Caco-2 (cell line): Measurements from ENCODE around the gene OOSP1. TPM values are rescaled to one million over a fixed set of nuclear protein-coding genes. Genes with fewer than 3 reads are reported as not detected.

Experiments used
- Bru-seq: library from RNA; stranded (reverse); fragments of 400-500 nt; gene quantifications from one replicate; lab custom pipeline; 2021; lab: Mats Ljungman, UMichigan
- BruChase-seq, 2 experiments: library from RNA; stranded (reverse); fragments of 400-500 nt; gene quantifications; one replicate each; lab custom pipeline; 2021; lab: Mats Ljungman, UMichigan
- BruUV-seq: library from RNA; stranded (reverse); fragments of 400-500 nt; replicated peaks from 2 replicates; lab custom pipeline; 2021; lab: Mats Ljungman, UMichigan
- CTCF ChIA-PET: fragments of 300-600 bp; sonication (Branson Sonifier 250); formaldehyde crosslinking; loops from one replicate; lab custom pipeline; 2022; ENCODE audit warnings: antibody characterized with exemption; lab: Charles Lee
- POLR2A ChIA-PET: fragments of 300-600 bp; sonication (Branson Sonifier 250); formaldehyde crosslinking; loops from one replicate; lab custom pipeline; 2022; ENCODE audit warnings: antibody characterized with exemption; lab: Charles Lee
- DNase-seq, 2 experiments: peaks; one replicate each; pipeline versions ENCODE4 v3.0.0 to v3.0.0-alpha.2; 2020 to 2022
- H3K27me3 ChIP-seq: replicated peaks from 2 replicates; pipeline ENCODE4 v1.6.0; 2011; ENCODE audit warnings: low read length; ENCODE audit not compliant: control insufficient read depth, insufficient read depth
- H3K36me3 ChIP-seq: 2 replicates; pipeline ENCODE4 v1.5.1; 2011; ENCODE audit warnings: low read length; ENCODE audit not compliant: control insufficient read depth, insufficient read depth
- H3K4me1 ChIP-seq: fragments of 250-450 bp; sonication (Bioruptor Pico); 2 replicates; pipeline ENCODE4 v1.5.1; 2020; ENCODE audit warnings: mild to moderate bottlenecking
- H3K4me3 ChIP-seq: 2 replicates; pipeline ENCODE4 v1.5.1; 2011; ENCODE audit warnings: low read depth, mild to moderate bottlenecking, control low read depth, low read length
- H3K9me3 ChIP-seq: fragments of 250-450 bp; sonication (Bioruptor Pico); 2 replicates; pipeline ENCODE4 v1.5.1; 2020; ENCODE audit warnings: mild to moderate bottlenecking, moderate library complexity
- H3K27ac Mint-ChIP-seq: one replicate; pipeline ENCODE4 v1.8.0; 2022; ENCODE audit warnings: mixed read lengths; ENCODE audit not compliant: unreplicated experiment
- H3K27me3 Mint-ChIP-seq: one replicate; pipeline ENCODE4 v1.8.0; 2022; ENCODE audit warnings: mixed read lengths; ENCODE audit not compliant: insufficient read depth, unreplicated experiment
- H3K36me3 Mint-ChIP-seq: one replicate; pipeline ENCODE4 v1.8.0; 2022; ENCODE audit warnings: mild to moderate bottlenecking, mixed read lengths; ENCODE audit not compliant: insufficient read depth, unreplicated experiment
- H3K4me1 Mint-ChIP-seq: one replicate; pipeline ENCODE4 v1.8.0; 2022; ENCODE audit warnings: low read depth, mixed read lengths; ENCODE audit not compliant: unreplicated experiment
- H3K4me3 Mint-ChIP-seq: one replicate; pipeline ENCODE4 v1.8.0; 2022; ENCODE audit warnings: mild to moderate bottlenecking, moderate library complexity, mixed read lengths; ENCODE audit not compliant: unreplicated experiment
- H3K9me3 Mint-ChIP-seq: one replicate; pipeline ENCODE4 v1.8.0; 2022; ENCODE audit warnings: mixed read lengths; ENCODE audit not compliant: unreplicated experiment
- CTCF ChIP-seq, 2 experiments: fragments of 200-600 bp in 1 of 2; IDR thresholded peaks; 1 replicate in 1 of 2; 2 replicates in 1 of 2; pipeline versions ENCODE4 v1.5.1 to v1.8.0; 2011 to 2022; ENCODE audit warnings: antibody characterized with exemption in 1 of 2, control low read depth in 1 of 2, inconsistent platforms in 1 of 2, low read depth in 1 of 2, low read length in 1 of 2, mild to moderate bottlenecking in 1 of 2, moderate library complexity in 1 of 2; ENCODE audit not compliant: insufficient read depth in 1 of 2, severe bottlenecking in 1 of 2, unreplicated experiment in 1 of 2
- intact Hi-C: fragments of 100-400 bp; cut with micrococcal nuclease; formaldehyde crosslinking; loops from one replicate; pipeline ENCODE4 v1.10.0; 2022; ENCODE audit not compliant: unreplicated experiment
- long read RNA-seq: library from polyadenylated mRNA; stranded (forward); transcript quantifications from one replicate; pipeline ENCODE4 v2.0.0, GENCODE V29; 2022
- total RNA-seq: library from RNA; stranded (reverse); gene quantifications from 2 replicates; pipeline ENCODE4 v1.2.3, GENCODE V29; 2022

OOSP1 gene
- total RNA-seq (not detected in 2 replicates), Bru-seq, nascent RNA (percentile 16 among the genes with signal in this experiment), BruChase-seq, experiment 1, labeled RNA remaining after a 2-hour chase (percentile 41 among the genes with signal in this experiment), BruChase-seq, experiment 2, labeled RNA remaining after a 6-hour chase (percentile 26 among the genes with signal in this experiment)
- long read RNA-seq = 0 reads

- BruUV-seq = no TSS peak
- Mint-ChIP-seq H3K4me3 (no peak within 1 kb of the TSS), H3K36me3 (no peaks in the 10 kb centered on the region), H3K4me1 (no peaks in the 10 kb centered on the region), H3K27me3 (peaks cover 12% of the 10 kb centered on the region), H3K9me3 (peaks cover 11% of the 10 kb centered on the region), H3K27ac (no peak within 1 kb of the TSS)
- Histone ChIP-seq H3K27me3 (no peaks in the 10 kb centered on the region), H3K4me1 (no peaks in the 10 kb centered on the region), H3K36me3 (no peaks in the 10 kb centered on the region), H3K9me3 (no peaks in the 10 kb centered on the region), H3K4me3 (no peak within 1 kb of the TSS)
- intact Hi-C loops = no loop called here
- no peak for TF ChIP-seq CTCF (IDR thresholded peaks at IDR 0.05; ENCODE audit: insufficient read depth in 1 of 2, low read depth in 1 of 2, low read length in 1 of 2, severe bottlenecking in 1 of 2, unreplicated experiment in 1 of 2)
- CTCF ChIA-PET = no interaction called here
- no peak for DNase-seq
- POLR2A ChIA-PET = no interaction called here
Measured at GRCh38 chr11:59938132-59938531, at the start of gene OOSP1. Gene OOSP1, plus strand, starts transcription at chr11:59938432. Its CDS starts 23 bp downstream, at chr11:59938455.

- no peaks in the 10 kb centered on the region for H3K4me1 Mint-ChIP-seq
- Histone ChIP-seq H3K4me1 (no peaks in the 10 kb centered on the region), H3K9me3 (peaks cover 9% of the 10 kb centered on the region; the same call in 1 of the 2 replicates), H3K36me3 (no peaks in the 10 kb centered on the region), H3K27me3 (no peaks in the 10 kb centered on the region), H3K4me3 (no peak overlapping the region)
- peak in 1 of 2 experiments; percentile 3 for DNase-seq
- BruUV-seq = no TSS peak
- no peaks in the 10 kb centered on the region for H3K36me3 Mint-ChIP-seq
- H3K4me3 Mint-ChIP-seq = no peak overlapping the region
- H3K27ac Mint-ChIP-seq = no peak overlapping the region
- TF ChIP-seq CTCF (IDR thresholded peaks at IDR 0.05; ENCODE audit: insufficient read depth in 1 of 2, low read depth in 1 of 2, low read length in 1 of 2, severe bottlenecking in 1 of 2, unreplicated experiment in 1 of 2) = no peak
- H3K9me3 Mint-ChIP-seq = peaks cover 43% of the 10 kb centered on the region
- intact Hi-C loops = no loop called here
- no peaks in the 10 kb centered on the region for H3K27me3 Mint-ChIP-seq
- ChIA-PET POLR2A (no interaction called here), CTCF (no interaction called here)
Measured at GRCh38 chr11:59891781-59892181, 46.5 kb upstream of the OOSP1 start.

- no peak overlapping the region for H3K4me3 Mint-ChIP-seq
- H3K27me3 Mint-ChIP-seq = no peaks in the 10 kb centered on the region
- no peaks in the 10 kb centered on the region for H3K36me3 ChIP-seq
- CTCF ChIA-PET = no interaction called here
- no peak overlapping the region for H3K27ac Mint-ChIP-seq
- H3K27me3 ChIP-seq = no peaks in the 10 kb centered on the region
- no peaks in the 10 kb centered on the region for H3K4me1 ChIP-seq
- H3K9me3 Mint-ChIP-seq = peaks cover 17% of the 10 kb centered on the region
- DNase-seq = no peak
- H3K4me3 ChIP-seq = no peak overlapping the region
- POLR2A ChIA-PET = no interaction called here
- H3K4me1 Mint-ChIP-seq = no peaks in the 10 kb centered on the region
- H3K9me3 ChIP-seq = peaks cover 2% of the 10 kb centered on the region; the same call in 1 of the 2 replicates
- no peaks in the 10 kb centered on the region for H3K36me3 Mint-ChIP-seq
- no TSS peak for BruUV-seq
- TF ChIP-seq CTCF (IDR thresholded peaks at IDR 0.05; ENCODE audit: insufficient read depth in 1 of 2, low read depth in 1 of 2, low read length in 1 of 2, severe bottlenecking in 1 of 2, unreplicated experiment in 1 of 2) = no peak
- intact Hi-C loops = no loop called here
Measured at GRCh38 chr11:59894616-59895015, 43.6 kb upstream of the OOSP1 start.
